Muscle of back (tissue), 13 donors: ENCODE measurements around the gene DSG2. TPM values are rescaled to one million over a fixed set of nuclear protein-coding genes. Genes with fewer than 3 reads are reported as not detected.
"Not testable (repeated sequence)": the region's sequence is repeated elsewhere in the genome, so short reads cannot be mapped to it uniquely, and the experiment has no call there.

Source experiments
- DNase-seq, 3 donors: peaks; one replicate each; pipeline versions ENCODE4 v3.0.0 to v3.0.0-alpha.2; 2013
- long read RNA-seq, 9 donors: transcript quantifications; one replicate each; lab custom pipeline, GENCODE V29; 2026
- polyA plus RNA-seq, 10 donors: library from polyadenylated mRNA; unstranded; fragments of 120-200 nt; gene quantifications; one replicate each; pipeline ENCODE4 v1.2.1, GENCODE V29; 2013; ENCODE audit not compliant: insufficient read length in 10 of 10

DSG2 gene
- 10 to 100 TPM in 2 of 10 donors, 1 to 10 TPM in 8; 4.0 to 19.8 (median 5.5) TPM for polyA plus RNA-seq
- long read RNA-seq, donor 1, full-length matches to known transcripts = 1 of 1 reads
- long read RNA-seq, donor 1, partial matches to known transcripts = 0 of 1 reads
- long read RNA-seq, donor 1, other reads (novel, unspliced or antisense) = 0 of 1 reads
- long read RNA-seq, donor 2 = 0 reads
- long read RNA-seq, donor 3 = 0 reads
- long read RNA-seq, donor 4 = 0 reads
- long read RNA-seq, donor 5, full-length matches to known transcripts = 1 of 1 reads
- long read RNA-seq, donor 5, partial matches to known transcripts = 0 of 1 reads
- long read RNA-seq, donor 5, other reads (novel, unspliced or antisense) = 0 of 1 reads
- long read RNA-seq, donor 6, full-length matches to known transcripts = 2 of 2 reads
- long read RNA-seq, donor 6, partial matches to known transcripts = 0 of 2 reads
- long read RNA-seq, donor 6, other reads (novel, unspliced or antisense) = 0 of 2 reads
- long read RNA-seq, donor 7, full-length matches to known transcripts = 1 of 1 reads
- long read RNA-seq, donor 7, partial matches to known transcripts = 0 of 1 reads
- long read RNA-seq, donor 7, other reads (novel, unspliced or antisense) = 0 of 1 reads
- long read RNA-seq, donor 8, full-length matches to known transcripts = 2 of 2 reads
- long read RNA-seq, donor 8, partial matches to known transcripts = 0 of 2 reads
- long read RNA-seq, donor 8, other reads (novel, unspliced or antisense) = 0 of 2 reads
- long read RNA-seq, donor 9, full-length matches to known transcripts = 1 of 1 reads
- long read RNA-seq, donor 9, partial matches to known transcripts = 0 of 1 reads
- long read RNA-seq, donor 9, other reads (novel, unspliced or antisense) = 0 of 1 reads

DNA sequence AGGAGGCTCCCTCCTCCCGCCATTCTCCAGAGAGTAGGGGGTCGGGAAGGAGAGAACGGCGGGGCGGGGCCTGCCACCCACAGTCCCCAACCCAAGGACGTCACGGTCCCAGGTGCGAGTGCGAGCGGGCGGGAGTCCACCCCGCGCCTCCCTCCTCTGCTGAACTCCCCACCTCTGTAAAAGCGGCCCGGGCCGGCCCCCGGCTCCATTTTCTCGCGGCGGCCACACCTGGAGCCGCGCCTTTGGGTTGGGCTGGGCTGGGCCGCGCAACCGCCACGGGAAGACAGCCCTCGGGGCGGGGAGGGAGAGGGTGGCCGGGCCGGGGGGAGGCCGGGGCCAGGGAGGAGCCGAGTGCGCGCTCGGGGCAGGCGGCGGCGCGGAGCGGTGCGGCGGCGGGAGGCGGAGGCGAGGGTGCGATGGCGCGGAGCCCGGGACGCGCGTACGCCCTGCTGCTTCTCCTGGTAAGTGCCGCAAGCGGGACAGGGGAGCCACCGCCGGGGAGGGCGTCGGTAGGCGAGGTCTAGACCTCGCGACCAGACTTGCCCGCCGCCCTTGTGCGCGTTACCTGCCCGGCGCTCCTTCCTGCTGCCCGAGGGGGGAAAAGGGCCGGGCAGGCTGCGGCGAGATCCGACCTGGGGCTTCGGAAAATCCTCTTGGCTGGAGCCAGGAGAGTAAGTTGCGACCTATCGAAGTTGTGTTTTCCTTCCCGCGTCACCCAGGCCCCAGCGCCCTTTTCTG is at the start of gene DSG2:
Gene DSG2, plus strand, starts transcription at position 342 of the 738 bp plus-strand sequence. Its CDS starts 75 bp downstream, at position 417.
- peak; percentile 15 to 79 (median 35) for DNase-seq

DNA sequence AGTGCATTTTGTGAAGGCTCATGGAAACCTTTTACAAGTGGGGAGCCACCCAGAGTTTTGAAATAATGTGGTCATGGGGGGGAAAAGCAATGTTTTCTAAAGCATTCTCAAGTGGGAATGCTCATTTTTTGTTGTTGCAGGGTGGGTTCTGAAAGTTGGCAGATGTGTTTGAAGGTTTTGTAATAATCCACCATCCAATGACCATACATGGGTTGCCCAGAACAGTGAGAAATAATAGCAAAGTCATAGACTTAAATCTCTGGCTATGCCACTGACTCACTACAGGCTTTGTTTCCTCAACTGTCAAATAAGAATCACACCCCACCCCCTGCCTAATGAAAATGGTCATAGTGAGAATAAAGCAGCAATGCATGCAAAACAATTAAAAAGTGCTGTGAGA is 47.6 kb upstream of the DSG2 start:
- no peak for DNase-seq

DNA sequence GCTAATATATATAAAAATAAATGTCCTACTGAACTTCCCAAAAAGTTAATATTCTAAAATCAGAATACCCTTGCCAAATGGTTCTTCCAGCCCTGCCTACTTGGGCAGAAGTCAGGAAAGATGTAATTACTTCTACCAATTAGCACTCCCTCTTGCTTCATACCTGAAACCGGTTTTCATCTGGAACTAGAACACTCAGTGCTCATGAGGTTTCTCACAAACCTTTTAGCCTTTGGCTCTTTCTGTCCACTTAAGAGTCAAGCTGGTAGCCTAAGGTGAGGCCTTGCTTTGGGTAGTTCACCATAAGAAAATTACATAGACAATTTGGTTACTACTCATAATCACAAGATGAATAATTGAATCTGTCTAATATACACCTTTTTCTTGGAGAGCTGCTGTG is 46.4 kb upstream of the DSG2 start:
- DNase-seq = no peak

DNA sequence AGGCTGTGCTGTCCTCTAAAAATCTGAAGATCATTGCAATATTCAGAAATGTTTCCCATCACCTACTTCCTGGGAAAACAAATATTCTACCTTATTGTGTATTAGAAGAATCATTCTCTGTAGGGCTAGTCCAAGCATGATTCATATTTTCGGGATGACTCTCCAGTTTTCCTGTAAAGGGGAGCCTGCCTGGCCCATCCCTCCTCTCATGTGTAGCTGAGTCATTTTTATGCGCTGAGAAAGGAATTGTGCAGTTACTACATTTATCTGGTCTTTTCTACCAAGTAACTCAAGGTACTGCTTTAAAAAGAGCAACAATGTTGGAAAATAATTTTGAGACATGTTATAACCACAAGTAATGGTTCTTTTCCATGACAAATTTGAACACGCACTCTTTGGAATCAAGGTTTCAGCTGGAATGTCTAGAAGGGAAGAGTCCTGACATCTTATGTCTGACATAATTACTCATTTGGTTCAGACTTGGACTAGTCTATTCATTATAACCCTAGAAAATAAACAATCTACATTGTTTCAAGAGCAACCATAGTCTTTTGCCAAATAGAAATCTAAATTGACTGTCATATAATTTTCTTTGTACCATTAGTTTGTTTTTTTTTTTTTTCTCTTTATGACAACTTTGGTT is 43.8 kb upstream of the DSG2 start:
- peak in 1 of 3 donors; percentile 34 for DNase-seq

DNA sequence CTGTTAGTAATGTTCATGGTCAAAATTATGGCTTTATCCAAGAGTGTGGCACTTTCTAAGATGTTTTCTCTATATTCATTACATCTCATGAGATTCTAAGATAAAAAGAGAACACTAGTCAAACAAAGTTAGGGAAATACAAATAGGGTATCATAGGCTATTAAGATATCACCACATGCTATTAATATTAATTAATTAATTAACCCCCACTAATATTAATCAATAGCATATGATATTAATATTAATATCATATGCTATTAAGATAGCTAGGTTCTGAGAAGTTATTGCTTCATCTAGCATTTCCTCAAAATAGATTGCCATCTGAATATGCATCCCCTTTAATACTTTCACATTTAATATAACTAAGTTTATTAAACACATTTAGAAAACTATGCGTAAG is 28.3 kb upstream of the DSG2 start:
- no peak for DNase-seq

DNA sequence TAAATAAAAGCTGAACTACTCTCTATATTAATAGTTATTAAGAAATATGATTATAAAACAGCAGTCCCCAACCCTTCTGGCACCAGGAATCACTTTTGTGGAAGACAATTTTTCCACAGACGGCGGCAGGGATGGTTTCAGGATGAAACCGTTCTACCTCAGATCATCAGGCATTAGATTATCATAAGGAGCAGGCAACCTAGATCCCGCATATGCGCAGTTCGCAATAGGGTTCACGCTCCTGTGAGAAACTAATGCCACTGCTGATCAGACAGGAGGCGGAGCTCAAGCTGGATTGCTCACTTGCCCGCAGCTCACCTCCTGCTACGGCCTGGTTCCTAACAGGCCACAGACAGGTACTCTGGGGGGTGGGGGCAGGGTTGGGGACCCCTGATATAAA is 19.3 kb upstream of the DSG2 start:
- no peak for DNase-seq

DNA sequence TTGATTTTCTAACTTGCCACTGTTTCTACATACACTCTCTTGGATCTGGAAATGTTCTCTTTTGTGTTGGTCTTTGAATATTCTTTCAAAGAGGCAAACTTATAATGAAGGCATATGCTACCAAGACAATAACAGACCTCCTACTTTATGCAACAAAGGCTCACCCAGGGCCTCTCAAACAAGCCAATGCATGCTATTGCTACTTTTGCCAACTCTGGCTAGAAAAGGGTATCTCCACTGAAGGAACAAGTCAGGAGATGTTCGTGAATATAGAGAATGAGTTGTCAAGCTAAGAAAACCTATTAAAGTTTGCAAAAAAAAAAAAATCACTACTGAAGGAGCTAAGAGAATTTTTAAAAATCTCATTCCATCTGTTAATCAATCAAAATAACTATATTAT is 15.9 kb upstream of the DSG2 start:
- no peak for DNase-seq

DNA sequence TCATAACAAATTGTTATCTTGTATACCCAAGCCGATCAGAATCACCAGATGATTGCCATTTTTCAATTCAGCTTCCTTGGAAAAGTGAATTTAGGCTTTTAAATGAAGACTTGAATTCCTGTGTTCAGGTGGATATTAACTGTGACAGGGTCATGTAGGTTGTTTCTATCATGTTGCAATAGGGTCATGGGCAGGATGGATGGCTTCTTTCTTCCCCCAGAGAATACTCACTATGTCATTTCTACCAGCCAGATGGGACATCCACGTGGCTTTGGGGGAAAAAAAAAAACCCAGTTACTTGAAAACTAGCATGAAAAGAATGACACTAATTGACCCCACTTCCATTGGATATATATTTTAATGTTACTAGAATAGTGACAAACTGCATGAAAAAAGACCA is 14.6 kb upstream of the DSG2 start:
- DNase-seq = no peak

DNA sequence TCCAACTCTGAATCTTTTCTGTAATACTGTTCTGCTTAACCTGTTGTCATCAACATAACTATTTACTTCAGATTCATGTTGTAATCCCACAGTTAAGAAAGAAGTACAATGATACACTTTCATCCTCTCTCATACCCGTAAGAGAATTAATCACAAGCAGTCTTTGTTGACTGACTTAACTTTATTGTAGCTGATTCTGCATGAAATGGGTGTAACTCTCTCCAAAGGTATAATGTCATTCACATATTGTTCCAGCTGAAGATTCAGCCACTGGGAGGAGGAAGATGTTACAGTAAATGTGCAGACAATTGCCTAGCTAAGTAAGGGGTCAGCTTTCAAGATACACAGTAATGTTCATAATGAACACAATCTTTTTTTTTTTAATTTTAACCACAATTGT is 13.5 kb upstream of the DSG2 start:
- no peak for DNase-seq

DNA sequence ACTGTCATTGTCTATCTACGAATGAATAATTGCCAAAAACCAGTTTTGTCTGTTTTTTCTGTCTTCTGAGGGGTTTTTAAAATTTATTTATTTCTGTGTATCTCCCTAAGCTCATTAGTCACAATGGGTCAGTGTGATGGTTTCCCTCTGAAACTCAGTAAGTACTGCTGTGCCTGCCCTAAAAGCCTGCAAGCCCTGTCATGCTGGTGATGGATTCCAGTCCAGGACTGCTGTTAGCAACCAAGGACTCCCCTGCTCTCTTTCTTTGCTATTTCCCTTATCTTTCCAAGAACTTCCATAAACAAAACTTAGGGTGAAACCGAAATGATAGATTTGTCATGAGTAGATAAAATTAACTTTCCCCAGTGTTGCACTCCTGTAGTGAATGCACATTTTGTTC is 11.8 kb upstream of the DSG2 start:
- DNase-seq = no peak

DNA sequence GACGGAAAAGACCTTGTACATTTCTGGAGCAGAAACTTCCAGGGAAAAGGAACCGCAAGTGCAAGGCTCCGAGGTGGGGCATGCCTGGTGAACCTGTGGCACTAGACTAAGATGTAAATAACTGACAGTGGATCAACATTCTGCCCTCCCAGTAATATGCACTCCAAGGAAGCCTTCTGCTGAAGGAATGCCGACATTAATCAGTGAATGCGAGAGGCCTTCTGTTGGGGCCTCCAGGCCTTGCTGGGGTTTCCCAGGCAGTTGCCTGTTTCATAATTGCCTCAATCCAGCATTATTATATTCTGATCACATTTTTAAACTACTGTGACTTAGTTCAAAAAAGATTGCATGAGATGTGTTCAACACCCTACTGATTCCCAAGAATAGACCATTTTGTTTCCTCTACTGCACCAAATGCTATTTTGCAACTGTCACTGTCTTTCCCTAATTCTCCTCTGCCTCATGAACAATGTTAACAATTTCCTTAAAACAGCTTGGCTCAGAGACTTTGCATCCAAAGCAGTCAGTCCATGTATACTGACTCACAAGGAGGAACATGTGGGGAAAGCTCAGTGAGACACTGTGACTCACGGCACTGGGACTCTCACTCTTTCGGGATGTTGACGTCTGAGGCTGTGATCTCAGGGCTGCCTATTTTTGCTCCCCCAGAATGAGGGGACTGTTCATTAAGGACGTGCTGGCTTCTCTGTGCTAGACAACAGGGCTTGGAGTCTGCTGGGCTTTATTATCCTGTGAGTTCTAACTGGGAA is 10.5 kb upstream of the DSG2 start:
- peak in 1 of 3 donors; percentile 82 for DNase-seq

DNA sequence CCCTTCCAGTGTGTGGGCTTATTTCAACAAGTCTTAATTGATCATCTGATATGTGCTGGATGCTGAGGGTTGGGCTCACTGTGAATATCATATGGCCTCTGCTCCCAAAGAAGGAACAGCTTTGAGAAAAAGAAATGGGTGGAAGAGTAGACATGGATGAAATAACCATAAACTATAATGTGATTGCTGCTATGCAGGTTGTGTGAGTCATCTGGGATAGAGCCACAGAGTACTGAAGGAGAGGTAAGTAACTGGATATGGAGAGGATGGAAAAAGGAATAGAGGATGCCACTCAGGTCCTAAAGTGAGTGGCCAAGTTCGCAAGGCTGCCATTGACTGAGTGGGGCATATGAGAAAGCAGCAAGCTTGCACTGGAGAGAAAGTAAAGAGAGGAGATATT is 8.7 kb upstream of the DSG2 start:
- no peak for DNase-seq

DNA sequence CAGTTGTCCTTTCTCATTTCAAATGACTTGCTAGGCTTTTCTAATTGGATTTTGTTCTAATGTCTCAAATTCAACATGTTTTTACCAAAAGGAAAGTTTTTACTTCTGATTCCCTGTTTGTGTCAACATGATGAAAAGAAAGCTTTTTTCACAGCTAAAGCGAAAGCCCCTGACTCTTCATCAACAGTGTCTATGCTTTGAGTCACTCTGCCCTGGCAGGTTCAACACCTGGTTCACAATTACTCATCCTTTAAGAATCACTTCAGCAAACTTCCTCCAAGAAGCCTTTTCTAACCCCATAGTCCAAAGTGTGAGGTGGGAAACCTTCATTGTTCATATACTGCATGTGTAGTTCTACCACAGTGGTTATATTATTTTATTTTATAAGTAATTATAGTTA is 7.6 kb upstream of the DSG2 start:
- no peak for DNase-seq

DNA sequence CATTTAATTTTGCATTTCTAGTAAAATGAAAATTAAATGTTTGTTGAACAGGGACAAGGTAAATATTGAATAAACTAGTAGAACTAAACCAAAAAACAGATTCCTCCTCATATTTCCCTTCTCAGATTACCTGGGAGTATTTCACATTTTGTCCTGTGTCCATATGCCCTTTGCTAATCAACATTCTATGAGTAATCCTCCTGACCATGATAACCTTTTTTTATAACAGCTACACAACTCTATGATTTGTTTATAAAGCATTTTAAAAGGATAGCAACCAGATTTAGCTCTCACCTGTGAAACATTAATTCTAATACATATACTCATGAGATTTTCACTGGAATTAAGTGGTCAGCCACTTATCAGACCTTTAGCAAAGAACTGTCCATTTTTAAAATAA is 7.1 kb upstream of the DSG2 start:
- no peak for DNase-seq

DNA sequence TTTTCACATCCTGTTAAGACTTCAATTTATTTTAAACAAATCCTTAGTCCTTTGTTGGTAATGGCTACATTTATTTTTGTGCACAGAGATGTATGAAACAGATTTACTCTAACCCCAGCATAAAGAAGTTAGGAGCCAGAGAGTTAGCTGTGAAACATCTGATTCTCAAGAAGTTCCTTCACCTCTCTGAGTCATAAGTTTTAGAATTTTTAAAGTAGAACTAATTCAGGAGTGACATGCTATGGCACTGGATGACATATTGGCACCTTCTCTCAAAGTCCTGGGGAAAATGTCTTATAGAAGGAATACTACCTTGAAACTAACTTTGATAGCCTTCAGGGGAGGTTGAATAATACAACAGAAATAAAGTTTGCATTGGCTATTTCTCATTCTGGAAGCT is 6.4 kb upstream of the DSG2 start:
- DNase-seq = no peak

DNA sequence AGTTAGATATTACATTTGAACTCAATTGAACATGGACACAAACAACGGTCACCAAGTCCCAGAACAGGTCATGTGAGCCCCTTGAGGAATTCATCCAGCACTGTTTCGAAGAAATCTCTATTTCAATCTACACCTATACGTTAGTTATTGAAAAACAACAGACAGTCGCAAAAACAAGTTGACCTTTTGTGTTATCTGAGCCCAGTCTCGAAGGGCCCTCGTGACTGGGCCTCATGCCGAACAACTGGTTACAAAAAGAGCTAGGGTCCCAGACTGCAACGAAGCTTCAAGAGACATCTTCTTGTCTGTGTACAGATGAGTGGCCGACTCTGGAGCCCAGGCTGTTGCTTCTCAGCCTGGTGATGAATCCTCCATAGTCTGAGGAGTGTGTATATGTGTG is 5.3 kb upstream of the DSG2 start:
- DNase-seq = no peak

DNA sequence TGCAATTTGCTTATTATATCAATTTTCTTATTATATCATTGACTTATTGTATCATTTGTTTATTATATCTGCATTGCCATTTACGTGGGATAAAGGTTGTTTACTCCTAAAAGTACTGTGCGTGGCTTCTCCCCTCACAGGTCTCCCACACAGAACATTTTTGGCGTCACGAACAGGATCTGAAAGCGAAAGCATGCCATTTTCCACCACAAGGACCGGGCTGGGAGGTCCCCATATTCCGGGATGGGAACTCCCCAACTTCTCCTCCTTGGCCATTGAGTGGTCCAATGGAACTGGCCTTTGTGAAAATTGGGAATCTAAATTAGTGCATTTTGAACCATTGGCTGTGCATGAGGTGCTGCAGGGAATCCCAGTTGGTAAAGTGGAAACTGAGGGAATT is 4.8 kb upstream of the DSG2 start:
- DNase-seq = no peak

DNA sequence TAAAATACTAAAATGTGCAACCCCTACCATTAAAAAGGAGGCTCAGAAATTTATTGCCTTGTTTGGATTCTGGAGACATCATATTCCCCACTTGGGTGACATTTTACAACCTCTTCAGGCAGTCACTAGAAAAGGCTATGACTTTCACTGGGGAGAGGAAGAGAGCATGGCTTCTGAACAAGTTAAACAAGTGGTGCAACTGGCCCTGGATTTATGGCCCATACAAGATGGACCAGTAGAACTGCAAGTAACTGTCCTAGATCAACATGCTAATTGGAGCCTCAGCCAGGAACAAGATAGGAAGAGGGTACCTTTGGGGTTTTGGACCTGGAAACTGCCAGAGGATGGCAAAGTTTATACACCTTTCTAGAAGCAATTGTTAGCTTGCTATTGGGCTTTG is 4.0 kb upstream of the DSG2 start:
- DNase-seq = no peak

DNA sequence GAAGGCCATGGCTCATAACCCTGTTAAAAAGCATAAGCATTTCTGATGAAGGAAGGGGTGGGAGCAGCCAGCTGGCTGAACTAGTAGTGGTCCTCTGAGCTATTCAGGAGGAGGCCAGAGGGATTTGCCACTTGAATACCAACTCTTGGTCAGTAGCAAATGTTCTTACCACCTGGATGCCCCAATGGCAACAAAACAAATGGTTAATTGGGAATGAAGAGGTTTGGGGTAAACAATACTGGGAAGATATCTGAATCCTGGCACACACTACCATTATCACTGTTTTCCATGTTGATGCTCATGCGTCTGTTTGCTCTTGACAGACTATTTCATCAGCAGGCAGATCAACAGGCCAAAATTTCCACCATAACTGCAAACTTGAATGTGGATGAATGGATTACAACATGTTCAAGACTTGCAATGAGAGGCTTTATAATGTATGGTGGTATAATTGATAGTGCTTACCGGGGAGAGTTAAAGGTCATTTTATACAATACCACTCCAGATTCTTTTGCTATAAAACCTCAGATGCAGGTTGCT is 3.2 kb upstream of the DSG2 start:
- not testable (repeated sequence) for DNase-seq

DNA sequence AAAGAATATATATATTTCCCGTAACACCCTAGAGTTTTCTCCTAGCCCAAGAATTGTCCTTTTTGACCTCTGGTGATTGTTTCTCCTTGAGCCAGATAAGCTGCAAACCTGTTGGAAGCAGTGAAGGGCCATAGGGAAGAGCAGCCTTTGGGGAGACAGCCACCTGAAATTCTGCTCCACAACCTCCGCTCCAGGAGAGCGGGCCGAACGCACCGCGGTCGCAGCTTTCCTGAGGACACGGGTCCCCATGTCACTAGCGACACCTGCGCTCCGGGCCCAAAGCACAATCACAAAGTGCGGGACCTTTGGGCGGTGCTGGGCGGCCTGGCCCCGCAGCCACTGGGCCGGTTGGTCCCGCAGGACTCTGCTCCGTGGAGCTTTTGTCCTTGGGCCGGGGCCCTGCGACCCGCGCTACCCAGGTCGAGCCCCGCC is 557 bp upstream of the DSG2 start:
- no peak for DNase-seq
